HG03439 (cell line): ENCODE results near the gene CACNA1G.

Source experiments
- ATAC-seq: cut with Tn5 transposase; IDR thresholded peaks from one replicate; pipeline ENCODE4 v1.9.1; 2021; ENCODE audit warnings: mild to moderate bottlenecking, moderate library complexity; ENCODE audit not compliant: unreplicated experiment

CACNA1G gene

GRCh38 chr17:50547035-50547735 lies 13.3 kb upstream of the CACNA1G start, which contains the start of gene SPATA20:
Gene SPATA20, plus strand, starts transcription at chr17:50547174. Its CDS starts 35 bp downstream, at chr17:50547209.
- peak; percentile 72 for ATAC-seq

GRCh38 chr17:50547736-50548083 lies 12.8 kb upstream of the CACNA1G start:
- ATAC-seq, result no peak

- no peak for ATAC-seq
Measured at GRCh38 chr17:50548831-50549230, 11.7 kb upstream of the CACNA1G start.

GRCh38 chr17:50549256-50549941 lies 11.1 kb upstream of the CACNA1G start:
- no peak for ATAC-seq

- no peak for ATAC-seq
Measured at GRCh38 chr17:50549969-50550368, 10.5 kb upstream of the CACNA1G start.

- no peak for ATAC-seq
Measured at GRCh38 chr17:50550661-50551432, 9.7 kb upstream of the CACNA1G start.

- ATAC-seq, result no peak
Measured at GRCh38 chr17:50551433-50551815, 9.1 kb upstream of the CACNA1G start.

- no peak for ATAC-seq
Measured at GRCh38 chr17:50551884-50552283, 8.6 kb upstream of the CACNA1G start.

- no peak for ATAC-seq
Measured at GRCh38 chr17:50554201-50554600, 6.3 kb upstream of the CACNA1G start.

- ATAC-seq, result no peak
Measured at GRCh38 chr17:50556803-50557202, 3.7 kb upstream of the CACNA1G start.

GRCh38 chr17:50557630-50558029 lies 2.9 kb upstream of the CACNA1G start:
- no peak for ATAC-seq

GRCh38 chr17:50558091-50558490 lies 2.4 kb upstream of the CACNA1G start:
- no peak for ATAC-seq

GRCh38 chr17:50558581-50558940 lies 2.0 kb upstream of the CACNA1G start:
- no peak for ATAC-seq

- no peak for ATAC-seq
Measured at GRCh38 chr17:50558941-50559614, 1.4 kb upstream of the CACNA1G start.

- no peak for ATAC-seq
Measured at GRCh38 chr17:50559674-50560184, 786 bp upstream of the CACNA1G start.

GRCh38 chr17:50560931-50561745 lies 623 bp downstream of the CACNA1G start:
- no peak for ATAC-seq

GRCh38 chr17:50561746-50562141 lies 1.2 kb downstream of the CACNA1G start:
- ATAC-seq, result no peak

- no peak for ATAC-seq
Measured at GRCh38 chr17:50562242-50563091, 2.0 kb downstream of the CACNA1G start.

- ATAC-seq, result no peak
Measured at GRCh38 chr17:50563092-50563511, 2.6 kb downstream of the CACNA1G start.
